ENCODE measurements around the gene CNTNAP4.

CNTNAP4 gene

GRCh38 chr16:76381096-76381495 is 103.9 kb downstream of the CNTNAP4 start:
- H3K4me3 Mint-ChIP-seq, result no peak overlapping the region
- H3K27ac Mint-ChIP-seq, result no peak overlapping the region
- TF ChIP-seq, protein P1, sequence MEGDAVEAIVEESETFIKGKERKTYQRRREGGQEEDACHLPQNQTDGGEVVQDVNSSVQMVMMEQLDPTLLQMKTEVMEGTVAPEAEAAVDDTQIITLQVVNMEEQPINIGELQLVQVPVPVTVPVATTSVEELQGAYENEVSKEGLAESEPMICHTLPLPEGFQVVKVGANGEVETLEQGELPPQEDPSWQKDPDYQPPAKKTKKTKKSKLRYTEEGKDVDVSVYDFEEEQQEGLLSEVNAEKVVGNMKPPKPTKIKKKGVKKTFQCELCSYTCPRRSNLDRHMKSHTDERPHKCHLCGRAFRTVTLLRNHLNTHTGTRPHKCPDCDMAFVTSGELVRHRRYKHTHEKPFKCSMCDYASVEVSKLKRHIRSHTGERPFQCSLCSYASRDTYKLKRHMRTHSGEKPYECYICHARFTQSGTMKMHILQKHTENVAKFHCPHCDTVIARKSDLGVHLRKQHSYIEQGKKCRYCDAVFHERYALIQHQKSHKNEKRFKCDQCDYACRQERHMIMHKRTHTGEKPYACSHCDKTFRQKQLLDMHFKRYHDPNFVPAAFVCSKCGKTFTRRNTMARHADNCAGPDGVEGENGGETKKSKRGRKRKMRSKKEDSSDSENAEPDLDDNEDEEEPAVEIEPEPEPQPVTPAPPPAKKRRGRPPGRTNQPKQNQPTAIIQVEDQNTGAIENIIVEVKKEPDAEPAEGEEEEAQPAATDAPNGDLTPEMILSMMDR (IDR thresholded peaks at IDR 0.05; ENCODE audit: unreplicated experiment in 3 of 3), result no peak
- no peaks in the 10 kb centered on the region for H3K36me3 Mint-ChIP-seq (ENCODE audit: low read depth)
- no peaks in the 10 kb centered on the region for H3K9me3 Mint-ChIP-seq
- no peaks in the 10 kb centered on the region for H3K27me3 Mint-ChIP-seq (ENCODE audit: low read depth)
- H3K4me1 Mint-ChIP-seq, result peaks cover 5% of the 10 kb centered on the region

DNA sequence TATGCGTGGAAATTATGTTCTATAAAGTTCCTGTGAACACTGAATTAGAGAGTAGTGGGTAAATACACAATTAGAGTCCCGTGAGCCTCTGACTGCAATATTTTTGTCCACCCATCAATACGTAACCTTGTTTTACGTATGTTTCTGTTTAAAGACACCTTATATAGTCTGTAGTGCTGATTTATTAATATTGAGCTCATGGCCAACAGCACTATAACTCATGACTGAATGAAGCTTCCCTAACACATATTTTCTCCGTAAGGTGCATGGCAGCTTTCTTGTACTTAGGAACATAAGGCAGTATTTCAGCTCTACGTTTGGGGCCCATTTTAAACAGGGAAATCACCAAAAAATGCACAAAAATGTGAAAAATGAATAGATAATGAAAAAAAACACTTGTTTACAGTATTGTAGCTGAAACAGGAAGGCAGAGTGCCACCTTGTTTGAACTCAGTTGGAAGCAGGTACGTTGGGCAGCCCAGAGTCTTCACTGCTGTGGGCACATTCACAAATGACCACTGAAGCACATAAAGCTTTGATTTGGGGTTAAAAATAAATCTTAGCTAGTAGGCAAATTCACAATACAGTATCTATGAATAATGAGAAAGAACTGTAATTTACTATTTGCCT is 108.5 kb downstream of the CNTNAP4 start:
- Mint-ChIP-seq H3K27ac (no peak overlapping the region), H3K4me3 (no peak overlapping the region), H3K27me3 (ENCODE audit: low read depth) (no peaks in the 10 kb centered on the region), H3K9me3 (no peaks in the 10 kb centered on the region), H3K36me3 (ENCODE audit: low read depth) (no peaks in the 10 kb centered on the region), H3K4me1 (peaks cover 5% of the 10 kb centered on the region)
- TF ChIP-seq, protein P1 (IDR thresholded peaks at IDR 0.05; ENCODE audit: unreplicated experiment in 3 of 3), result no peak

- Mint-ChIP-seq H3K27ac (no peak overlapping the region), H3K4me1 (peaks cover 5% of the 10 kb centered on the region), H3K4me3 (no peak overlapping the region), H3K9me3 (no peaks in the 10 kb centered on the region), H3K36me3 (ENCODE audit: low read depth) (no peaks in the 10 kb centered on the region), H3K27me3 (ENCODE audit: low read depth) (no peaks in the 10 kb centered on the region)
- TF ChIP-seq, protein P1 (IDR thresholded peaks at IDR 0.05; ENCODE audit: unreplicated experiment in 3 of 3), result no peak
These were observed 109.6 kb downstream of the CNTNAP4 start for GRCh38 chr16:76386784-76387183.

GRCh38 chr16:76387994-76388393 is 110.8 kb downstream of the CNTNAP4 start:
- H3K4me1 Mint-ChIP-seq, result peaks cover 5% of the 10 kb centered on the region
- no peaks in the 10 kb centered on the region for H3K27me3 Mint-ChIP-seq (ENCODE audit: low read depth)
- H3K4me3 Mint-ChIP-seq, result no peak overlapping the region
- H3K27ac Mint-ChIP-seq, result no peak overlapping the region
- no peaks in the 10 kb centered on the region for H3K9me3 Mint-ChIP-seq
- no peaks in the 10 kb centered on the region for H3K36me3 Mint-ChIP-seq (ENCODE audit: low read depth)
- TF ChIP-seq, protein P1 (IDR thresholded peaks at IDR 0.05; ENCODE audit: unreplicated experiment in 3 of 3), result no peak

- Mint-ChIP-seq H3K9me3 (no peaks in the 10 kb centered on the region), H3K4me3 (no peak overlapping the region), H3K36me3 (ENCODE audit: low read depth) (no peaks in the 10 kb centered on the region), H3K4me1 (peaks cover 5% of the 10 kb centered on the region), H3K27ac (no peak overlapping the region), H3K27me3 (ENCODE audit: low read depth) (no peaks in the 10 kb centered on the region)
- TF ChIP-seq, protein P1 (IDR thresholded peaks at IDR 0.05; ENCODE audit: unreplicated experiment in 3 of 3), result no peak
These were observed 111.9 kb downstream of the CNTNAP4 start for GRCh38 chr16:76389126-76389525.

DNA sequence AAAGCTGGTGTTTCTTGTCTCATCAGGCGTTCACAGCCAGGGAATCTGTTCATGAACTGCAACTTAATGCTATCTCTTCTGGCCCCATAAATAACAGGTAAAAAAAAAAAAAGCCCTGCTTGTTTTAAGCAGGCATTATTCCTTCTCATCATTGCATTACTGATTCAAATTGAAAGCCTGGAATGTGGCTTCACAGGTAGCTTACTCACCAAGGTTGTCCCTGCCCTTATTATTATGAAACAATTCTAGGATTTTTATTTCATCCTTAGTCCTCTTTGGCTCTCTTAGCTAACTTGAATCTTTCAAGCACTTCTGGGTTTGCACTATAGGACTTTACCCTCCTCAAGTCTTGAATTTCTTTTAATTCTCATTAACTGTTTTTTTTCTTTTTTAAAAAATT is 113.3 kb downstream of the CNTNAP4 start:
- H3K27me3 Mint-ChIP-seq (ENCODE audit: low read depth), result no peaks in the 10 kb centered on the region
- TF ChIP-seq, protein P1 (IDR thresholded peaks at IDR 0.05; ENCODE audit: unreplicated experiment in 3 of 3), result no peak
- no peak overlapping the region for H3K27ac Mint-ChIP-seq

More for the DNA sequence above, 113.3 kb downstream of the CNTNAP4 start:
- peaks cover 5% of the 10 kb centered on the region for H3K4me1 Mint-ChIP-seq
- H3K4me3 Mint-ChIP-seq, result no peak overlapping the region
- H3K9me3 Mint-ChIP-seq, result no peaks in the 10 kb centered on the region
- no peaks in the 10 kb centered on the region for H3K36me3 Mint-ChIP-seq (ENCODE audit: low read depth)

All from nephron (organoid).